Fibroblast of mammary gland (primary cell): ENCODE measurements around the gene C15orf40.

Experiments
- DNase-seq: peaks from one replicate; pipeline ENCODE4 v3.0.0-alpha.2; 2010; ENCODE audit warnings: low read depth
- H3K4me3 ChIP-seq: 2 replicates; pipeline ENCODE4 v1.5.1; 2011; ENCODE audit warnings: low read depth, mild to moderate bottlenecking, low read length, moderate library complexity; ENCODE audit not compliant: control insufficient read depth
- TF ChIP-seq, protein P1 (sequence below): conservative IDR thresholded peaks from 2 replicates; pipeline ENCODE4 v1.5.1; 2011; ENCODE audit warnings: low read depth, low read length, inconsistent platforms; ENCODE audit not compliant: control insufficient read depth, insufficient read depth

Gene C15orf40

GRCh38 chr15:82963471-82964341 is 47.7 kb downstream of the C15orf40 start:
- no peak overlapping the region for H3K4me3 ChIP-seq
- TF ChIP-seq, protein P1, sequence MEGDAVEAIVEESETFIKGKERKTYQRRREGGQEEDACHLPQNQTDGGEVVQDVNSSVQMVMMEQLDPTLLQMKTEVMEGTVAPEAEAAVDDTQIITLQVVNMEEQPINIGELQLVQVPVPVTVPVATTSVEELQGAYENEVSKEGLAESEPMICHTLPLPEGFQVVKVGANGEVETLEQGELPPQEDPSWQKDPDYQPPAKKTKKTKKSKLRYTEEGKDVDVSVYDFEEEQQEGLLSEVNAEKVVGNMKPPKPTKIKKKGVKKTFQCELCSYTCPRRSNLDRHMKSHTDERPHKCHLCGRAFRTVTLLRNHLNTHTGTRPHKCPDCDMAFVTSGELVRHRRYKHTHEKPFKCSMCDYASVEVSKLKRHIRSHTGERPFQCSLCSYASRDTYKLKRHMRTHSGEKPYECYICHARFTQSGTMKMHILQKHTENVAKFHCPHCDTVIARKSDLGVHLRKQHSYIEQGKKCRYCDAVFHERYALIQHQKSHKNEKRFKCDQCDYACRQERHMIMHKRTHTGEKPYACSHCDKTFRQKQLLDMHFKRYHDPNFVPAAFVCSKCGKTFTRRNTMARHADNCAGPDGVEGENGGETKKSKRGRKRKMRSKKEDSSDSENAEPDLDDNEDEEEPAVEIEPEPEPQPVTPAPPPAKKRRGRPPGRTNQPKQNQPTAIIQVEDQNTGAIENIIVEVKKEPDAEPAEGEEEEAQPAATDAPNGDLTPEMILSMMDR: no peak
- peak; percentile 35 for DNase-seq

DNA sequence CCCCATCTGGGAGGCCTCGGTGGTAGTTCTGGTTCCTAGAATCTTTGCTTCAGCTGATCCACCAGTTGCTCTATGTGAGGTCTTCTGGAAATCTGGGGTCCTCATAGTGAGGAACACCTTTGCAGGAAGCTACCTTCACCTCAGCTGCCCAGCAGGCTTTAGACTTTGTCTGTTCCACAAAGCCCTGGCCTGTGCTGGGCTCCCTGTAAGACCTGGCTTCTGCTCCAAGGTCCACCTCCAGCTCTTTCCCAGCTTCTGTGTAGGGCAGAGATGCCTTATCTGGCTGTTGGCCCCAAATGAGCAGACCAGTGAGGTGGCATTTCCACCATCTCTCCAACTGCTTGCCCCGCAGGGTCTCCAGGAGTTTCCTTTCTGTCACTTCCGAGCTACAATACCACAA is 50.7 kb downstream of the C15orf40 start:
- TF ChIP-seq, protein P1: no peak
- H3K4me3 ChIP-seq: no peak overlapping the region
- no peak for DNase-seq

DNA sequence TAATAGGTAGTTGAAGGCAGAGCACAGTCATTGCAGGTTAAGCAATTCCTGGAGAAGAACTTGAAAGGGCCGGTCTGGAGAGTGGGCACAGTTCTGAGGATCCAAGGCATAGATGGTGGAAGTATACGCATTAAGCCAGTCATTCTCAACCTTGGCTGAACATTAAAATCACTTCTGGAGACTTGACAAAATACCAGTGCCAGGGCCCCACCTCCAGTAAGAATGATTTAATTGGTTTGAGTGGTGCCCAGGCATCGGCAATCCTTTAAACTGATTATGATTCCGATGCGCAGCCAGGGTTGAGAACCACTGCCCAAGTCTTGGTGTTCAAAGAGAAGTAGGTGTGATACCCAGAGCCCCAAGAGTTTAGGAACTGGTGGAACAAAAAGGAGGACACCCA is 52.0 kb downstream of the C15orf40 start:
- H3K4me3 ChIP-seq: no peak overlapping the region
- no peak for DNase-seq
- TF ChIP-seq, protein P1: no peak

GRCh38 chr15:82958638-82959037 is 52.8 kb downstream of the C15orf40 start:
- no peak for DNase-seq
- TF ChIP-seq, protein P1: no peak
- no peak overlapping the region for H3K4me3 ChIP-seq

GRCh38 chr15:82952158-82953081 is 59.0 kb downstream of the C15orf40 start, which contains the start of gene HOMER2:
Gene HOMER2 (minus strand): TSS chr15:82952720. CDS start chr15:82952535, 185 bp downstream.
- peak within 1 kb of the TSS; percentile 12 for H3K4me3 ChIP-seq
- TF ChIP-seq, protein P1: no peak
- peak; percentile 5 for DNase-seq

- DNase-seq: peak; percentile 6
- H3K4me3 ChIP-seq: peak overlapping the region; percentile 2
- TF ChIP-seq, protein P1: no peak
Observed at GRCh38 chr15:82951472-82952157, 59.8 kb downstream of the C15orf40 start.
